NCI-H82 treated with DMSO at 0.1 percent for 48 hours (cell line): ENCODE data around the gene IL17D.
"Not testable (repeated sequence)": the region's sequence is repeated elsewhere in the genome, so short reads cannot be mapped to it uniquely, and the experiment has no call there.

ENCODE experiments used
- DNase-seq: peaks from one replicate; lab custom pipeline; 2025; ENCODE audit not compliant: unreplicated experiment; lab: John Stamatoyannopoulos, UW

Gene IL17D

DNA sequence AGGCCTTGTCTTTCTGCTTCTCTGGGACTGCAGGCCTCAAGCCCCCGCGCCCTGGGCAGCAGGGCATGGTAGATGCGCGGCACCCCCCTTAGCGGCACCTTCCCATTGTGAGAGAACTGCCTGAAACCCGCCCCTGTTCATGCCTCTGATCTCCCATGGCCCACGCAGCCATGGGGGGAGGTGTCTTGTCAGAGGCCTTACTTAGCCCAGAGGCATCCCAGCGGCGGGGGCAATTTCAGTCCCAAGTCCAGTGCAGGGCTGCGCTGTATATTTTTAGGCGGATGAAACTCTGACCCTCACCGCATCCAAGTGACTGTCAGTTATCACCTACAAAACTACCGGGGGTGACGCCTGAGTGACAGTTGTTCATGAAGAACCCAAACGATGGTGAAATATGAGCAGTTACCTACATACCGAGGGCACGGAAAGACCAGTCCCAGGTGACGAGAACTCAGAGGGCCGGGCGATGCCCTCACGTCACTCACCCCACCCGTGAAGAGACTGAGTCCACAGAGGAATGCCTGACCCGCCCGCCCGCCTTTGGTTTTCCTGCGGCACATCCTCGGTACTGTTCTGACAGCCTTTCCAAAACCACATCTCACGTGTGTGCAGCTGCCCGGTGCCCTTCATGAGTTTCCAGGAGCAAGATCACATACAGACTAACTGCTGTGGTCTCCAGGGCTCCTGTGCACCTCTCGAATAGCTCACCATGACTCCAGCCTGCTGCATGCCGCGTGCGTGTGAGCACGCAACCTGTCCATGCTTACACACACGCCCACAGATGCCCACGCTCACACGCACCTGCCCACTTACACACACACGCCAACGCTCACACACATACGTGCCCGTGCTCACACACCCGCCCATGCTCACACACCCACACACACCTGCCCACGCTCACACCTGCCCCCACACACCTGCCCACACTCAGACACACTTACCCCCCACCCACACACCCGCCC, 14.4 kb downstream of the IL17D start:
- no peak for DNase-seq

- DNase-seq = no peak
Observed at GRCh38 chr13:20718958-20719566, 15.6 kb downstream of the IL17D start.

DNA sequence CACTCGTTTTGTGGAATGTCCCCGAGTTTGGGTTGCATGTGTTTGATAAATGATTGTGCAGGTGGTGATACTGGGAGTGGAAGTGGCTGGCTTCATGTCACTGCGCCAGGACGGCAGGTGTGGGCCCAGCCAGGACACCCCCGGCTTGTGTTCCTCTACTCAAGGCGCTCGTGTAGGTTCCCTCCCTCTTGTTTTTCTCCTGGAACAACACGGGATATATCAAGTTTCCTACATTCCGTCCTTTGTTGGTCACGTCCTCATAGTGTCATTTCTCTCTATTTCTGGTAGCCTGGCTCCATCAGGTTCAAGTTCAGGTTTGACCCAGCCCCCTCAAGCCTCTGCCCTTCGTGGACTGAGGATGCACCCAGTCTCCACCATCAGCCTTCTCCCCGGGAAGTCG, 16.3 kb downstream of the IL17D start:
- no peak for DNase-seq

DNA sequence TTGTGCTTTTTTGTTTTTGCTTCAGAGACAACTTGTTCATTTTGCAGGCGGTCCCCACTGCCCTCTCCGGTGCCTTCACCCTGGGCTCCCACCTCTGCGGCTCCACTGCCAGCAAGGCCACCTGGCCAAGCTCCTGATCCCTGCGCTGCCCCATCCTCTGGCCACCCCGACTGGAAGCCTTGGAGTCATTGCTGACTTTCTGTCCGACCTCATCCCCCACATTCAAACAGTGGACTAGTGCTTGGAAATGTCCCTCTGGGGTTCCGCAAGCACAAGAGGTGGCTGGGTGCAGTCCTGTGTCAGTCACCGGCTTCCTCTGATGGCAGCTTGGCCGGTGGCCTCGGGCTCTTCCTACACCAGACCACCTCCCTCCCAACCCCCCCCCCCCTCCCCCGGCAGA, 17.0 kb downstream of the IL17D start:
- DNase-seq = no peak

- no peak for DNase-seq
Observed at GRCh38 chr13:20721058-20721453, 17.6 kb downstream of the IL17D start.

- DNase-seq = no peak
Observed at GRCh38 chr13:20721454-20722357, 18.2 kb downstream of the IL17D start.

DNA sequence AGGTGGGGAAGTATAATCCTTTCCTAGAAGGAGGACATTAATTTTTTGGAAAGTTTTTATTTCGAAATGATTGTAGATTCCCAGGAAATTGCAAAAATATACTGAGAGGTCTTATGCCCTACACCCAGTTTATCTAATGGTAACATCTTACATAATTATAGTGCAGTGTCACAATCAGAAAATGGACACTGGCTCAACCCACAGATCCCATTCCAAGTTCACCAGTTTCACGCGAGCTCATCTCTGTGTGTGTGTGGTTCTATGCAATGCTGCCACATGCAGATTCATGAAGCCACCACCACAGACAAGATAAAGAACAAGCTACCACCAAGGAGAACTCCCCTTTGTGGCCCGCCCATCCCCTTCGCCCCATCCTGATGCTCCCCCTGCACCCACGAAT, 24.4 kb downstream of the IL17D start:
- no peak for DNase-seq

- DNase-seq = no peak
Observed at GRCh38 chr13:20728579-20729311, 25.2 kb downstream of the IL17D start.

- no peak for DNase-seq
Observed at GRCh38 chr13:20729633-20730585, 26.4 kb downstream of the IL17D start.

DNA sequence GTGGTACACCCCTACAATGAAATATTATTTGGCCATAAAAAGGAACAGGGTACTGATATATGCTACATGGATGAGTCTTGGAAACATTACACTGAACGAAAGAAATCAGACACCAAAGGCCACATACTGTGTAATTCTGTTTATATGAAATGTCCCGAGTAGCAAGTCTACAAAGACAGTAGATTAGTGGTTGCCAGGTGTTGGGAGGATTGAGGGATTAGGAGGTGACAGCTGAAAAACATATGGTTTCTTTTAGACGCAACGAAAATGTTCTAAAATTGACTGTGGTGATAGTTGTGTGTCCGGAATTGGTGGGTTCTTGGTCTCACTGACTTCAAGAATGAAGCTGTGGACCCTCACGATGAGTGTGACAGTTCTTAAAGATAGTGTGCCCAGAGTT, 35.1 kb downstream of the IL17D start:
- DNase-seq = peak; percentile 92

GRCh38 chr13:20740021-20740420, 36.5 kb downstream of the IL17D start:
- no peak for DNase-seq

DNA sequence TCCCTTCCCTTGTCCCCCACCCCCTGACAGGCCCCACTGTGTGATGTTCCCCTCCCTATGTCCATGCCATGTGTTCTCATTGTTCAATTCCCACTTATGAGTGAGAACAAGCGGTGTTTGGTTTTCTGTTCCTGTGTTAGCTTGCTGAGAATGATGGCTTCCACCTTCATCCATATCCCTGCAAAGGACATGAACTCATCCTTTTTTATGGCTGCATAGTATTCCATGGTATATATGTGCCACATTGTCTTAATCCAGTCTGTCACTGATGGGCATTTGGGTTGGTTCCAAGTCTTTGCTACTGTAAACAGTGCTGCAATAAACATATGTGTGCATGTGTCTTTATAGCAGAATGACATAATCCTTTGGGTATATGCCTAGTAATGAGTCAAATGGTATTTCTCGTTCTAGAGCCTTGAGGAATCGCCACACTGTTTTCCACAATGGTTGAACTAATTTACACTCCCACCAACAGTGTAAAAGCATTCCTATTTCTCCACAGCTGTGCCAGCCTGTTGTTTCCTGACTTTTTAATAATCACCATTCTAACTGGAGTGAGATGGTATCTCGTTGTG, 40.4 kb downstream of the IL17D start:
- DNase-seq = not testable (repeated sequence)

GRCh38 chr13:20749377-20749776, 45.9 kb downstream of the IL17D start:
- no peak for DNase-seq

DNA sequence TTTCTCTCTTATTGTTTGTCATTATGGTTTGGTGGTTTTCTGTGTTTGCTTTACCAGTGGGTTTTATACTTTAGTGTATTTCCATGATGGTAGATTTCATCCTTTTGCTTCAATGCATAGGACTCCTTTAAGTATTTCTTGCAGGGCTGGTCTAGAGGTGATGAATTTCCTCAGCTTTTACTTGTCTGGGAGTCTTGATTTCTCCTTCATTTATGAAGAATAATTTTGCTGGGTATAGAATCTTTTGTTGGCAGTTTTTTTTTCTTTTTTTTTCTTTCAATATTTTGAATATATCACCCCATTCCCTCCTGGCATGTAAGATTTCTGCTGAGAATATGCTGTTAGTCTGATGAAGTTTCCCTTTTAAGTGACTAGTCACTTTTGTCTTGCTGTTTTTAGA, 50.5 kb downstream of the IL17D start:
- no peak for DNase-seq

DNA sequence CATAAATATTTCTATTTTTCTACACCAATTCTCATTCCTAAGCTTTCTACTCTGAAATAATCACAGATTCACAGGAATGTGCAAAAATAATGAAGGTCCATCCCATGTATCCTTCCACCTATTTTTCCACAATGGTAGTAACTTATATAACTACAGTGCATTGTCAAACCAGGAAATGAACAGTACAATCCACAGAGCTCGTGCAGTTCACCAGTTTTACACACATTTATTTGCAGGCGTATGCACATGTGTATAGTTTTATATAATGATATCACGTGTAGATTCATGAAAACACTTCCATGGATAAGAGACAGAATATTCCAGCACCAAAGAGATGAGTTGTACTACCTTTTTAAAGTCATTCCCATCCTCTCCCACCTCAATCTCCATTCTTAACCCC, 57.4 kb downstream of the IL17D start:
- no peak for DNase-seq

DNA sequence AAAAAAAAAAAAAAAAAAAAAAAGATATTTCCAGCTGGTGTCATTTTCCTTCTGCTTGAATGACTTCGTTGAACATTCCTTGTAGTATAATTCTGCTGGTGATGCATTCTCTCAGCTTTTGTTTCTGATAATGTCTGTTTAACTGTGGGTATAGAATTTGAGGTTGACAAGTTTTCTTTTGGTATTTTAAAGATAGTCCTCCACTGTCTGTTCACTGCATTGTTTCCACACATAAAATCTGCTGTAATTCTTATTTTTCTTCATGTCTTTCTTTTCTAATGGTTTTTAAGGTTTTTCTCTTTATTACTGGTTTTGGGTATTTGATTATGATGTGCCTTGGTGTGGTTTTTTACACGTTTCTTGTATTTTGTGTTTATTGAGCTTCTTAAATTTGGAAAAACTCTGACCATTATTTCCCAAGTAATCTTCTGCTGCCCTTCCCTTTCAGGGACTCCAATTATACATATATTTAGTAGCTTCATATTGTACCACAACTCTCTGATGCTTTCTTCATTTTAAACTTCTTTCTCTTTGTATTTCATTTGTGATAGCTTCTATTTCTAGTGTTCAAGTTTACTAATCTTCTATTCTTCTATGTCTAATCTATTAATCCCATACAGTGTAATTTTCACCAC, 63.9 kb downstream of the IL17D start:
- no peak for DNase-seq

DNA sequence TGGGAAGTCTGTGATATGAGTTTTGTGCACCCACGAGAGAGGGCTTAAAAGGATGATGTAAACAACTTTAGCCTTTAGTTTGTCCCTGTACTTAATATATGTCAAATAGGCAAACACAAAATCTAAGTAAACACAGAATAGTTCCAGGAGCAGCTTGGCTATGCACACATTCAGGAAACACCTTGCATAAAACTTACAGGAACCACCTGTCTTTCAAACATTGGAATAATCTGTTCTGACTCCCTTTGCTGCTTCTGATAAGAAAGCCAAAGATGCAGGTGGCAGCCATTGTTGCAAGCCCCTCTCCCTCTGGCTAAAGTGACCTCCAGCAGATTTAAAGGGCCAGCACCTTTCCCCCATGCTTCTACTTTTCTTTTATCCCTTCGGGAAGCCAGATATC, 65.6 kb downstream of the IL17D start:
- no peak for DNase-seq

GRCh38 chr13:20769834-20770233, 66.3 kb downstream of the IL17D start:
- DNase-seq = no peak
